ENCODE measurements around the gene MRPS18A. TPM values are rescaled to one million over a fixed set of nuclear protein-coding genes. Genes with fewer than 3 reads are reported as not detected.

Gene MRPS18A
- total RNA-seq, 5 donors from 2014 or later (not counting 1 experiment from before 2014, with no cell fraction given), result 22.9 to 34.9 (median 30.6) TPM

- Mint-ChIP-seq H3K9me3 (no peaks in the 10 kb centered on the region), H3K4me1 (peaks cover 16 to 26% (median 21%) of the 10 kb centered on the region in 3 donors), H3K4me3 (no peak overlapping the region), H3K27ac (peak overlapping the region; percentile 28 to 59), H3K36me3 (peaks cover 9% of the 10 kb centered on the region), H3K27me3 (no peaks in the 10 kb centered on the region)
- H3K4me3 ChIP-seq (ENCODE audit: control insufficient read depth in 1 of 2, extremely low read depth in 1 of 2, low read length in 1 of 2), result no peak overlapping the region
- ChIA-PET POLR2A (no interaction called here), CTCF (interaction anchor here (0.9 to 1.6 kb wide), 4 partner anchors 18 to 598 kb away, joined by 3 to 4 read pairs (median 4); partner anchors contain the start of genes MRPS18A (in 1 of the 2) and VEGFA (in 1 of the 2))
- peaks cover 0 to 14% of the 10 kb centered on the region in 2 experiments for H3K27me3 ChIP-seq (replicated peaks in 1 of 2; ENCODE audit: control insufficient read depth in 2 of 2, extremely low read depth in 1 of 2, insufficient read depth in 2 of 2, low read length in 1 of 2)
- WGBS (ENCODE audit: insufficient coverage), result 68% methylated on average over 4 of the region's 6 CpGs
- DNase-seq (no peak), ATAC-seq (replicated peaks in 1 of 4) (no peak)
- peaks cover 0 to 22% of the 10 kb centered on the region in 2 experiments for H3K4me1 ChIP-seq (ENCODE audit: control insufficient read depth in 1 of 2, extremely low read depth in 1 of 2, insufficient read depth in 2 of 2, low read length in 2 of 2)
- peaks cover 13 to 33% of the 10 kb centered on the region in 2 donors for H3K36me3 ChIP-seq (ENCODE audit: control insufficient read depth in 2 of 2, extremely low read depth in 1 of 2, insufficient read depth in 1 of 2, low read length in 1 of 2)
- H3K27ac ChIP-seq (ENCODE audit: low read length), result no peak overlapping the region
- H3K9me3 ChIP-seq, result no peaks in the 10 kb centered on the region
These were observed 17.5 kb downstream of the MRPS18A start for GRCh38 chr6:43669922-43670622.

GRCh38 chr6:43669050-43669921, 18.3 kb downstream of the MRPS18A start:
- DNase-seq (no peak), ATAC-seq (replicated peaks in 1 of 4) (no peak)
- Histone ChIP-seq H3K4me3 (ENCODE audit: control insufficient read depth in 1 of 2, extremely low read depth in 1 of 2, low read length in 1 of 2) (no peak overlapping the region), H3K27ac (ENCODE audit: low read length) (no peak overlapping the region), H3K9me3 (no peaks in the 10 kb centered on the region), H3K27me3 (replicated peaks in 1 of 2; ENCODE audit: control insufficient read depth in 2 of 2, extremely low read depth in 1 of 2, insufficient read depth in 2 of 2, low read length in 1 of 2) (peaks cover 0 to 18% of the 10 kb centered on the region in 2 experiments), H3K4me1 (ENCODE audit: control insufficient read depth in 1 of 2, extremely low read depth in 1 of 2, insufficient read depth in 2 of 2, low read length in 2 of 2) (peaks cover 0 to 22% of the 10 kb centered on the region in 2 experiments), H3K36me3 (ENCODE audit: control insufficient read depth in 2 of 2, extremely low read depth in 1 of 2, insufficient read depth in 1 of 2, low read length in 1 of 2) (peaks cover 9 to 25% of the 10 kb centered on the region in 2 donors)
- POLR2A ChIA-PET, result no interaction called here
- H3K4me3 Mint-ChIP-seq, result no peak overlapping the region
- WGBS (ENCODE audit: insufficient coverage), result 91% methylated on average over 11 of the region's 15 CpGs
- CTCF ChIA-PET, result interaction anchor here (1.1 to 1.6 kb wide), 3 partner anchors 19 to 409 kb away, joined by 3 to 4 read pairs (median 3); partner anchors contain the start of genes MRPS18A (in 1 of the 2) and VEGFA (in 1 of the 2)
- no peaks in the 10 kb centered on the region for H3K9me3 Mint-ChIP-seq
- peaks cover 3% of the 10 kb centered on the region for H3K36me3 Mint-ChIP-seq
- no peaks in the 10 kb centered on the region for H3K27me3 Mint-ChIP-seq
- H3K4me1 Mint-ChIP-seq, result peaks cover 16 to 26% (median 21%) of the 10 kb centered on the region in 3 donors
- peak overlapping the region; percentile 59 to 74 for H3K27ac Mint-ChIP-seq

GRCh38 chr6:43668151-43669028, 19.2 kb downstream of the MRPS18A start:
- Mint-ChIP-seq H3K4me3 (peak overlapping the region in 1 of 3 donors; percentile 63), H3K27ac (peak overlapping the region; percentile 59 to 74), H3K9me3 (no peaks in the 10 kb centered on the region), H3K4me1 (peaks cover 16 to 26% (median 21%) of the 10 kb centered on the region in 3 donors), H3K36me3 (no peaks in the 10 kb centered on the region), H3K27me3 (no peaks in the 10 kb centered on the region)
- peaks cover 0 to 18% of the 10 kb centered on the region in 2 experiments for H3K27me3 ChIP-seq (replicated peaks in 1 of 2; ENCODE audit: control insufficient read depth in 2 of 2, extremely low read depth in 1 of 2, insufficient read depth in 2 of 2, low read length in 1 of 2)
- 42% methylated on average over 11 of the region's 17 CpGs for WGBS (ENCODE audit: insufficient coverage)
- peak in 28 of 35 experiments; percentile 9 to 63 (median 34) for DNase-seq
- H3K4me3 ChIP-seq (ENCODE audit: control insufficient read depth in 1 of 2, extremely low read depth in 1 of 2, low read length in 1 of 2), result no peak overlapping the region
- H3K9me3 ChIP-seq, result no peaks in the 10 kb centered on the region
- no peak overlapping the region for H3K27ac ChIP-seq (ENCODE audit: low read length)
- ChIA-PET POLR2A (interaction anchor here in 1 of 2 donors (0.6 kb wide), 1 partner anchor 26 kb away, joined by 3 read pairs; no protein-coding TSS in a partner anchor), CTCF (interaction anchor here (1.0 to 1.2 kb wide), 4 partner anchors 17 to 411 kb away, joined by 3 to 9 read pairs (median 4); partner anchors contain the start of gene MRPS18A (in 1 of the 2))
- peaks cover 0 to 22% of the 10 kb centered on the region in 2 experiments for H3K4me1 ChIP-seq (ENCODE audit: control insufficient read depth in 1 of 2, extremely low read depth in 1 of 2, insufficient read depth in 2 of 2, low read length in 2 of 2)
- peaks cover 2 to 16% of the 10 kb centered on the region in 2 donors for H3K36me3 ChIP-seq (ENCODE audit: control insufficient read depth in 2 of 2, extremely low read depth in 1 of 2, insufficient read depth in 1 of 2, low read length in 1 of 2)
- ATAC-seq (replicated peaks in 1 of 4), result peak; percentile 55 to 73 (median 60)

DNA sequence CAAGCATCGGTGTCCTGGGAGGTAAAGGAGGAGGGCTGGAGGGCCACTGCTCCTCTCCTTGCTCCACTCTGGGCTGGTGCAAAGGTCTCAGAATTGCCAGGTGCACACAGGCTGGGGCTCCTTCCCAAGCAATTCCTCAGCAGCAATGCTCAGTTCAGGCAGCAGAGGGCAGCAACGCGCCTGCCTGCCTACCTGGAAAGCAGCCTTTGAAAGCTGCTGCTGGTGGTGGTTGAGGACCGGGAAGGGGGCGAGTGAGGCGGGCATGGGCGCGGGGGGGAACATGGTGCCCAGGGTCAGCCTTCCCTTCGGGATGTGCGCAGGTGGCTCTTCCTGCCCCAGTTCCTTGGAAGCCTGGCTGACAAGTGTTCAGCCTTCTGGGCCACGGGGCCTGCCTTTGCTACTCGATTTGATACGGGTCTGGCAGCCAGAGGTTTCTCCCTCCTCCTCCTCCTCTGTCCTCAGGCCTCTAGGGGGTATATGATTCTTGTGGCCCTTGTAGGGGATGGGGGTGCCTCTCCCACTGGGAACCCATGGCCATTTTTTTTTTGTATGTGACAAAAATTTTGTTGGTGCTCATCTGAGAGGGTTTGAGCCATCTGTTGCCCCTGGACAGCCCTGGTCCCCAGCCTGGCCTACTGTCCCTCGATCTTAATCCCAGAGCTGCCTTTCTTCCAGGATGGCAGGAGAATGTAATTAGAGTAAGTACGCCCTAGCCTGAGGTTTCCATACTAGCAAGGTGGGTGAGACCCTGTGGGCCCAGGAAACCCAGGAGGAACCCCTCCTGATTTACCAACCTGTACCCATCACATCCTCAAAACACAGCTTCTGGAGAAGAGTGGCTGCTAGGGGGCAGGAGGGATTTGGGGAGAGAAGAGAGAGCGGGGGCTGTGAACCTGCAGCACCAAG, 20.1 kb downstream of the MRPS18A start:
- ATAC-seq (replicated peaks in 1 of 4), result peak; percentile 75 to 76 (median 75)
- H3K4me3 Mint-ChIP-seq, result peak overlapping the region in 1 of 3 donors; percentile 63
- CTCF ChIA-PET, result interaction anchor here (0.6 to 2.2 kb wide), 7 partner anchors 18 to 412 kb away, joined by 3 to 20 read pairs (median 4); partner anchors contain the start of gene MRPS18A (in 1 of the 2)
- peaks cover 0 to 18% of the 10 kb centered on the region in 2 experiments for H3K27me3 ChIP-seq (replicated peaks in 1 of 2; ENCODE audit: control insufficient read depth in 2 of 2, extremely low read depth in 1 of 2, insufficient read depth in 2 of 2, low read length in 1 of 2)
- POLR2A ChIA-PET, result interaction anchor here (0.6 kb wide), 2 partner anchors 25 kb away, joined by 3 to 4 read pairs; no protein-coding TSS in a partner anchor
- H3K27me3 Mint-ChIP-seq, result no peaks in the 10 kb centered on the region
- H3K4me3 ChIP-seq (ENCODE audit: control insufficient read depth in 1 of 2, extremely low read depth in 1 of 2, low read length in 1 of 2), result peak overlapping the region in 1 of 2 donors; percentile 7
- no peaks in the 10 kb centered on the region for H3K36me3 Mint-ChIP-seq
- no peak overlapping the region for H3K27ac ChIP-seq (ENCODE audit: low read length)
- H3K27ac Mint-ChIP-seq, result peak overlapping the region in 1 of 2 donors; percentile 64
- H3K4me1 ChIP-seq (ENCODE audit: control insufficient read depth in 1 of 2, extremely low read depth in 1 of 2, insufficient read depth in 2 of 2, low read length in 2 of 2), result peaks cover 0 to 22% of the 10 kb centered on the region in 2 experiments
- H3K9me3 Mint-ChIP-seq, result no peaks in the 10 kb centered on the region
- peaks cover under 1 to 13% of the 10 kb centered on the region in 2 donors for H3K36me3 ChIP-seq (ENCODE audit: control insufficient read depth in 2 of 2, extremely low read depth in 1 of 2, insufficient read depth in 1 of 2, low read length in 1 of 2)
- peaks cover 16 to 26% (median 21%) of the 10 kb centered on the region in 3 donors for H3K4me1 Mint-ChIP-seq
- H3K9me3 ChIP-seq, result no peaks in the 10 kb centered on the region
- peak; percentile 46 to 87 (median 70) for DNase-seq
- WGBS (ENCODE audit: insufficient coverage), result 9% methylated on average over 11 of the region's 16 CpGs
